K562 (cell line): Measurements from ENCODE around the gene YARS1. TPM values are rescaled to one million over a fixed set of nuclear protein-coding genes. Genes with fewer than 3 reads are reported as not detected.

Source experiments
- ARHGAP35 ChIP-seq: fragments of 450-650 bp; IDR thresholded peaks from 2 replicates; pipeline ENCODE4 v1.6.1; 2018; ENCODE audit not compliant: partially characterized antibody
- ARID3B ChIP-seq: fragments of 250-450 bp; sonication (Bioruptor Pico); IDR thresholded peaks from 2 replicates; pipeline ENCODE4 v1.4.0; 2020; ENCODE audit warnings: borderline replicate concordance
- CBFA2T2 ChIP-seq: fragments of 450-650 bp; conservative IDR thresholded peaks from 2 replicates; pipeline ENCODE4 v1.6.1; 2017; ENCODE audit warnings: mild to moderate bottlenecking
- CHAMP1 ChIP-seq: fragments of 450-650 bp; IDR thresholded peaks from 2 replicates; pipeline ENCODE4 v1.6.1; 2016; ENCODE audit warnings: mild to moderate bottlenecking
- CHD4 ChIP-seq: fragments of 200-600 bp; sonication (generic); IDR thresholded peaks from 3 replicates; pipeline ENCODE4 v1.6.1; 2012; ENCODE audit warnings: low read depth, mild to moderate bottlenecking, mixed read lengths, low read length, inconsistent platforms; ENCODE audit not compliant: insufficient read depth, insufficient replicate concordance, poor library complexity, severe bottlenecking
- CSDE1 ChIP-seq, 2 experiments: fragments of 450-650 bp; IDR thresholded peaks; 2 replicates each; pipeline ENCODE4 v1.6.1; 2016; ENCODE audit warnings: mild to moderate bottlenecking in 1 of 2
- DEAF1 ChIP-seq: fragments of 450-650 bp; formaldehyde crosslinking; IDR thresholded peaks from 2 replicates; pipeline ENCODE4 v1.4.0; 2020; ENCODE audit warnings: mild to moderate bottlenecking, moderate library complexity
- FOS ChIP-seq: IDR thresholded peaks from 3 replicates; pipeline ENCODE4 v1.6.1; 2011; ENCODE audit not compliant: insufficient read length; ENCODE audit errors: extremely low read depth
- FUS ChIP-seq: fragments of 200-400 bp; formaldehyde crosslinking; optimal IDR thresholded peaks from 2 replicates; pipeline ENCODE3; 2017; ENCODE audit warnings: low read depth, low read length
- HDAC8 ChIP-seq: fragments of 450-650 bp; IDR thresholded peaks from 2 replicates; pipeline ENCODE4 v1.6.1; 2016; ENCODE audit warnings: mild to moderate bottlenecking, missing genetic modification characterization, moderate library complexity, missing compliant biosample characterization
- HDGF ChIP-seq: fragments of 450-650 bp; IDR thresholded peaks from 2 replicates; pipeline ENCODE4 v1.6.1; 2016
- KDM4B ChIP-seq, 2 experiments: fragments of 450-650 bp in 1 of 2; sonication (generic) in 1 of 2; IDR thresholded peaks; 2 replicates each; pipeline ENCODE4 v1.6.1; 2016 to 2017; ENCODE audit warnings: borderline replicate concordance in 2 of 2, antibody characterized with exemption in 1 of 2, low read depth in 1 of 2, mild to moderate bottlenecking in 1 of 2
- KLF6 ChIP-seq: fragments of 250-450 bp; sonication (Bioruptor Pico); IDR thresholded peaks from 2 replicates; pipeline ENCODE4 v1.4.0; 2020; ENCODE audit warnings: mild to moderate bottlenecking, moderate library complexity, borderline replicate concordance
- MED1 ChIP-seq: sonication (generic); formaldehyde crosslinking; IDR thresholded peaks from 2 replicates; pipeline ENCODE4 v1.8.1; 2023; ENCODE audit warnings: missing genetic modification reagents, borderline replicate concordance
- MTA1 ChIP-seq: fragments of 450-650 bp; IDR thresholded peaks from 2 replicates; pipeline ENCODE4 v1.6.1; 2017; ENCODE audit warnings: borderline replicate concordance
- NR2C2 ChIP-seq, 2 experiments: fragments of 200-800 bp in 1 of 2; sonication (Bioruptor generic) in 1 of 2; sonication (generic) in 1 of 2; formaldehyde crosslinking in 1 of 2; IDR thresholded peaks; 2 replicates each; pipeline versions ENCODE4 v1.6.1 to v1.8.0; 2016 to 2022; ENCODE audit warnings: mild to moderate bottlenecking in 1 of 2, missing compliant biosample characterization in 1 of 2, missing genetic modification characterization in 1 of 2, missing genetic modification reagents in 1 of 2
- SIN3A ChIP-seq, 2 experiments: fragments of 150-350 bp in 1 of 2; IDR thresholded peaks; 2 replicates each; pipeline ENCODE4 v1.6.1; 2011 to 2016; ENCODE audit warnings: borderline replicate concordance in 2 of 2, low read depth in 2 of 2, low read length in 2 of 2, mild to moderate bottlenecking in 2 of 2, moderate library complexity in 2 of 2; ENCODE audit not compliant: control insufficient read depth in 1 of 2
- SMARCA5 ChIP-seq: fragments of 450-650 bp; IDR thresholded peaks from 2 replicates; pipeline ENCODE4 v1.6.1; 2016
- ZNF140 ChIP-seq: fragments of 250-450 bp; sonication (Bioruptor Pico); IDR thresholded peaks from 2 replicates; pipeline ENCODE4 v1.8.0; 2021; ENCODE audit warnings: moderate library complexity, mild to moderate bottlenecking, inconsistent platforms
- ZNF354B ChIP-seq: fragments of 250-450 bp; sonication (Bioruptor Pico); IDR thresholded peaks from 2 replicates; pipeline ENCODE4 v1.4.0; 2020
- polyA plus RNA-seq, 8 experiments: library from polyadenylated mRNA; depleted of rRNA in 4 of 8; stranded (reverse) in 5 of 8; unstranded in 3 of 8; fragments of >200 nt; fragmentation: Nextera tagmentation in 2 of 8; fragmentation: Illumina TruSeq in 1 of 8; extraction: Ambion mirVana in 2 of 8; extraction: Trizol in 1 of 8; gene quantifications; 2 replicates each; pipeline versions ENCODE4 v1.2.1 to v1.2.3, GENCODE V29; 2011 to 2014; ENCODE audit warnings: inconsistent platforms in 1 of 8, missing spikeins in 1 of 8
- total RNA-seq, 7 experiments: library from RNA; depleted of rRNA in 6 of 7; stranded (reverse); fragments of >200 nt in 6 of 7; fragmentation: Illumina TruSeq in 2 of 7; extraction: Trizol in 2 of 7; gene quantifications; 2 replicates each; pipeline versions ENCODE4 v1.2.1 to v1.2.3, GENCODE V29; 2011 to 2021; ENCODE audit warnings: low replicate concordance in 1 of 7
- TF ChIP-seq, protein P1 (sequence below): sonication (generic); formaldehyde crosslinking; IDR thresholded peaks from 2 replicates; pipeline ENCODE4 v1.8.1; 2022; ENCODE audit warnings: missing genetic modification reagents

Gene YARS1
- total and polyA plus RNA-seq, 9 of the 15 experiments (the other 6 are each of a cell fraction or from before 2014, with no cell fraction given): 66.2 to 336 (median 201) TPM

DNA sequence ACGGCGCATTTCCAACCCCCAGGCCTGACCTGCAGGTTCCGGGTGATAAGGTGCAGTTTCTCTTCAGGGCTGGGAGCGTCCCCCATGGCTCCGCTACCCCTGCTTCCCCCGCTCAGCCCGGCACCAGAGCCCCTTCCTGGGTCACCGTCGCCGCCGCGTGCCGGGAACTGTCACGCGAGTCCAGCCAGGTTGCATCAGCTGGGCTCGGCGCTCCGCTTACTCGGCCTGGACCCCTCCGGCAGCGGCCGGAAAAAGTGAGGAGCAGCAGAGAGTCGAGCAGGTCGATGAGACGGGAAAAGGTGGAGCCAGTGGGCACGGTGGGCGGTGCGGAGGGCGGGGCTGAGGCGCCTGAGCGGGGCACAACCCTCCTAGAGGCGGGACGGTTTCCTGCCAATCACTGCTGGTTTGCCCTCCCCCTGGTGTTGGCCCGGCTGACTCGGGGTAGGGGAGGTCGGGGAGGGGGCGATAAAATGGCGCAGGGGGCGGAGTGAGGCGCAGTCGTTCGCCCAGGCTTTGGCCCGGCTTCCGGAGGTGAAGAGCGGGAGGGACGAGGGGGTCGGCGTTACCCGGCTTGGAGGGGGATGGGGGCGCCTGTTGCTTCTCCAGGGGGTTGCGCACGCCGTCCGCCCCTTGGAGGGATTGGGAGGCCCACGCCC lies at the start of gene YARS1, which contains the start of gene S100PBP (continued):
- no peak for TF ChIP-seq ARID3B
- peak; percentile 75; the same call in 1 of the 2 replicates for TF ChIP-seq HDGF
- TF ChIP-seq CHD4: no peak
- peak; percentile 77 for TF ChIP-seq DEAF1
- peak; percentile 100 for TF ChIP-seq SIN3A (IDR thresholded peaks at IDR 0.05; ENCODE audit: borderline replicate concordance in 2 of 2, control insufficient read depth in 1 of 2, low read depth in 2 of 2, low read length in 2 of 2)
- TF ChIP-seq MTA1: no peak; the same call in 1 of the 2 replicates
- TF ChIP-seq ZNF354B (CRISPR knock-in tag): no peak
- TF ChIP-seq FOS: no peak
- 0 out of 2 replicates have a peak, but pooled peaks have one; percentile 18 for TF ChIP-seq CHAMP1
- peak; percentile 86 for TF ChIP-seq NR2C2 (CRISPR knock-in tag; IDR thresholded peaks at IDR 0.05)
- TF ChIP-seq NR2C2 (tag; IDR thresholded peaks at IDR 0.05): peak; percentile 89
- TF ChIP-seq KDM4B (IDR thresholded peaks at IDR 0.05; ENCODE audit: borderline replicate concordance in 2 of 2, low read depth in 1 of 2): no peak
- peak; percentile 77 for TF ChIP-seq KLF6
- no peak for TF ChIP-seq SMARCA5
- TF ChIP-seq CSDE1 (IDR thresholded peaks at IDR 0.05): no peak
- TF ChIP-seq, protein P1, sequence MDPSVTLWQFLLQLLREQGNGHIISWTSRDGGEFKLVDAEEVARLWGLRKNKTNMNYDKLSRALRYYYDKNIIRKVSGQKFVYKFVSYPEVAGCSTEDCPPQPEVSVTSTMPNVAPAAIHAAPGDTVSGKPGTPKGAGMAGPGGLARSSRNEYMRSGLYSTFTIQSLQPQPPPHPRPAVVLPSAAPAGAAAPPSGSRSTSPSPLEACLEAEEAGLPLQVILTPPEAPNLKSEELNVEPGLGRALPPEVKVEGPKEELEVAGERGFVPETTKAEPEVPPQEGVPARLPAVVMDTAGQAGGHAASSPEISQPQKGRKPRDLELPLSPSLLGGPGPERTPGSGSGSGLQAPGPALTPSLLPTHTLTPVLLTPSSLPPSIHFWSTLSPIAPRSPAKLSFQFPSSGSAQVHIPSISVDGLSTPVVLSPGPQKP: no peak
- no peak for TF ChIP-seq MED1 (CRISPR knock-in tag)
- no peak for TF ChIP-seq ZNF140
- no peak for TF ChIP-seq HDAC8
- no peak; the same call in 1 of the 2 replicates for TF ChIP-seq CBFA2T2
- peak; percentile 53 for TF ChIP-seq FUS
- no peak for TF ChIP-seq ARHGAP35
